Brain microvascular endothelial cell (primary cell): ENCODE results near the gene CASKIN2.

Experiments
- DNase-seq: peaks from one replicate; pipeline ENCODE4 v3.0.0-alpha.2; 2020
- H3K27ac ChIP-seq: fragments of 250-450 bp; sonication (Bioruptor Pico); 2 replicates; pipeline ENCODE4 v1.5.1; 2020; ENCODE audit warnings: mild to moderate bottlenecking, moderate library complexity
- H3K27me3 ChIP-seq: fragments of 250-450 bp; sonication (Bioruptor Pico); replicated peaks from 2 replicates; pipeline ENCODE4 v1.5.1; 2020; ENCODE audit warnings: mild to moderate bottlenecking
- H3K36me3 ChIP-seq: fragments of 250-450 bp; sonication (Bioruptor Pico); replicated peaks from 2 replicates; pipeline ENCODE4 v1.5.1; 2020; ENCODE audit warnings: mild to moderate bottlenecking
- H3K4me3 ChIP-seq: 2 replicates; pipeline ENCODE4 v1.5.1; 2011; ENCODE audit warnings: low read depth, mild to moderate bottlenecking, control low read depth, low read length, moderate library complexity
- in situ Hi-C: cut with HindIII; loops from 2 replicates; pipeline ENCODE4 v1.10.0; 2017; ENCODE audit warnings: low sequenced_read_pairs, low pct_ligation_motif_present
- TF ChIP-seq, protein P1 (sequence below): IDR thresholded peaks from 2 replicates; pipeline ENCODE4 v1.5.1; 2011; ENCODE audit warnings: low read depth, mild to moderate bottlenecking, moderate library complexity, low read length, control low read depth, inconsistent platforms; ENCODE audit errors: missing control alignments

Gene CASKIN2

DNA sequence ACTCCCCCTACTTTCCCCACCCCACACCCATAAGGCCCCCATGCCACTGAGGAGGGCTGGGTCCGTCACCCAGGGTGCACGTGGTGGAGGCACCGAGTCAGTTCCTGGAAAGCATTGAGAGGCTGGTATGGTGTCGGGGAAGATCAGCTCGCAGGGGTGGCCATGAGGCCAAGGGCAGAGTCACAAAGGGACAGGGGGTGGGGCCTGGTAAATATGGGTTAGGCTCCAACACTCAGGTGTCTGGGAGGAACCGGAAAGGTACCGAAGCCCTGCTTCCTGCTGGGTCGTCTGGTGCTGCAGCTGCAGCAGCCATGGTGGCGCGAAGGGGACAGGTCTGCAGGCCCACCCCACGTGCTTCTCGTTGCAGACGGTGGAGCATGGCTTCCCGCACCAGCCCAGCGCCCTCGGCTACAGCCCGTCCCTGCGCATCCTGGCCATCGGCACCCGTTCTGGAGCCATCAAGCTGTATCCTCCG is 40.4 kb upstream of the CASKIN2 start:
- no peaks in the 10 kb centered on the region for H3K27me3 ChIP-seq
- no peak overlapping the region for H3K4me3 ChIP-seq
- H3K36me3 ChIP-seq: no peaks in the 10 kb centered on the region
- DNase-seq: no peak
- TF ChIP-seq, protein P1, sequence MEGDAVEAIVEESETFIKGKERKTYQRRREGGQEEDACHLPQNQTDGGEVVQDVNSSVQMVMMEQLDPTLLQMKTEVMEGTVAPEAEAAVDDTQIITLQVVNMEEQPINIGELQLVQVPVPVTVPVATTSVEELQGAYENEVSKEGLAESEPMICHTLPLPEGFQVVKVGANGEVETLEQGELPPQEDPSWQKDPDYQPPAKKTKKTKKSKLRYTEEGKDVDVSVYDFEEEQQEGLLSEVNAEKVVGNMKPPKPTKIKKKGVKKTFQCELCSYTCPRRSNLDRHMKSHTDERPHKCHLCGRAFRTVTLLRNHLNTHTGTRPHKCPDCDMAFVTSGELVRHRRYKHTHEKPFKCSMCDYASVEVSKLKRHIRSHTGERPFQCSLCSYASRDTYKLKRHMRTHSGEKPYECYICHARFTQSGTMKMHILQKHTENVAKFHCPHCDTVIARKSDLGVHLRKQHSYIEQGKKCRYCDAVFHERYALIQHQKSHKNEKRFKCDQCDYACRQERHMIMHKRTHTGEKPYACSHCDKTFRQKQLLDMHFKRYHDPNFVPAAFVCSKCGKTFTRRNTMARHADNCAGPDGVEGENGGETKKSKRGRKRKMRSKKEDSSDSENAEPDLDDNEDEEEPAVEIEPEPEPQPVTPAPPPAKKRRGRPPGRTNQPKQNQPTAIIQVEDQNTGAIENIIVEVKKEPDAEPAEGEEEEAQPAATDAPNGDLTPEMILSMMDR: no peak
- in situ Hi-C loops: no loop called here
- no peak overlapping the region for H3K27ac ChIP-seq

DNA sequence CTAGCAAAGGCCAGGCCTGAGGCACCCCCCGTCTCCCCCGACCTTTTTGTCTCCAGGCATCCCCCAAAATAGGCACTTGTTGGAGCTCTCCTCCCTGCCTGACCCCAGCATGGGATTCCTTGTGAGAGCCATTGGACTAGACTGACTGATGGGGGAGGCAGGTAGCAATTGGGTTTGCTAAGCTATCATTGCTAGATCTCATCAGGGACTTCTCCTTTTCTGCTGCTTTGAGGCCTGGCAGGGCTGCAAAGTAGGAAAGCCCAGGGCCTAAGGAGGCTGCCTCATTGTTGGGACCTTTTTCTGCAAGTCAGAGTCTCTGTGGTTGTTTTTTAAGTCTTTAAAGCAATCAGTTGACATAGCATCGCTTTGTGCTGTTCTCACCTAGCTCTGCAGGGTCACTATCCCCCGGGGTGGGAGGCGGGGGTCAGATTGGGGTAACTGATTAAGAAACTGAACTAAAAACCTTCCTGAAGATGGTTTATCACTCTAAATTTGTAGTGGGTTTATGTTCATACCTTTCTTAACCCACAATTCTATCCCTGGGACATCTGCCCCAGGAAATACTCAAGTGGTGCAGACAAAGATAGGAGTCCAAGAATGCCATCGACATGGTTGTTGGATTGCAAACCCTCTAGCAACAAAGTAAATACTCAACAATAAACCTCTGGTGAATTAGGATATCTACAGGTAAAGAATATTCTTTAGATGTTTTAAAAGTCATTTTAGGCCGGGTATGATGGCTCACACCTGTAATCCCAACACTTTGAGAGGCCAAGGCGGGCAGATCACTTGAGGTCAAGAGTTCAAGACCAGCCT is 38.2 kb upstream of the CASKIN2 start:
- no peak overlapping the region for H3K27ac ChIP-seq
- TF ChIP-seq, protein P1: no peak
- no peak for DNase-seq
- no peak overlapping the region for H3K4me3 ChIP-seq
- no peaks in the 10 kb centered on the region for H3K36me3 ChIP-seq
- in situ Hi-C loops: no loop called here
- peaks cover 2% of the 10 kb centered on the region for H3K27me3 ChIP-seq

DNA sequence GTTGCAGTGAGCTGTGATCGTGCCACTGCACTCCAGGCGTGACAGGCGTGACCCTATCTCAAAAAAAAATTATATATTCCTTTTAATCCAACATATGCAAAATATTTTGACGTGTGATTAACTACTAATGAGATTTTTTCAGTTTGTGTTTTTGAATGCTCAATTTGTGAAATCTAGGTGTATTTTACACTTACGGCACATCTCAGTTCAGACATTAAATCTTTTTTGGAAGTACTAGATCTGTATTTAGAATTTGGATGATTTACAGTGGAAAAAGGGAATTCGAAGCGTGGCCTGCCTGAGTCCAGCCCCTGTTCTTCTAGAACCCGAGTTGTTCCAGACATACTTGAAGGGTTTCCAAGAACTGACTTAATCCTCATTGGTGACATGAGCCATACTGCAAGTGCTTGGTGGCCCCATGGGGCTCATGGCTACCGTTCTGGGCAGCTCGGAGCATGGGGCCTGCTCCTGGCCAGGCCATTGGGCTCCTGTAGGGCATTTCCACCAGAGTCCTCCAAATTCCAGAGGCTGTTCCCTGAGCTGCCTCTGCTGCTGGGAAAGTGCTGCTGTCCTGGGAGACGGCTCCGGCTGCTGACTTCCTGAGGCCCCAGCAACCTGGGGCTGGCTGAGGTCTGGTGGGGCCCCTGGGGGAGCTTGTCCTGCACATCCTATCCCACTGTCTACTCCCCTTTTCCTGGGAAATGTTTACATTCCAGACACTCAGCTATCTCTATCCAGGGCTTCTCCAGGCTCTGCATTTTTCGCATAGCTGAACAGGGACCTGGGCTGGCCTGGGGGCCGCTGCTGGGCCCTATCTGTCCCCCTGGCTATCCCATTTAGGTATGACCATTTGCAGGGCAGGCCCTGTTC is 37.3 kb upstream of the CASKIN2 start:
- Histone ChIP-seq H3K27ac (no peak overlapping the region), H3K4me3 (no peak overlapping the region), H3K27me3 (peaks cover 2% of the 10 kb centered on the region), H3K36me3 (no peaks in the 10 kb centered on the region)
- DNase-seq: no peak
- in situ Hi-C loops: no loop called here
- TF ChIP-seq, protein P1: no peak

DNA sequence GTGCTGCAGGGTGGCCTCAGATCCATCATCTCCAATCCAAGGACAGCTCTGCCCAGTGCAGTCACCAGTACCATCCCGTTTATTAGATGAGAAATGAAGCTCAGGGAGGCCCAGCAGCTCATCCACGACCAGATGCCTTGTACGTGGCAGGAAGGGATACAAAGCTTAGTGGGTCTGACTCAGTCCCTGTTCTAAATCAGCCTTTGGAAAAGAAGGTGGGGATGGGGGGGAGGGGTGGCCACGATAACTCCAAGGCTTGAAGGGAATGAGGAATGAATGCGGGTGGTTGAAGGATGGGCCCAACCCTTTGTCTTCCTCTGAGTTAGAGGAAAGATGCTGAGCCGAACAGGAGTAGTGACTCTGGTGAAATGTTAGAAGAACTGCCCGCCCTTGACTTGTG is 35.9 kb upstream of the CASKIN2 start:
- in situ Hi-C loops: no loop called here
- no peak overlapping the region for H3K4me3 ChIP-seq
- TF ChIP-seq, protein P1: no peak
- DNase-seq: no peak
- H3K27ac ChIP-seq: no peak overlapping the region
- H3K27me3 ChIP-seq: peaks cover 2% of the 10 kb centered on the region
- no peaks in the 10 kb centered on the region for H3K36me3 ChIP-seq

DNA sequence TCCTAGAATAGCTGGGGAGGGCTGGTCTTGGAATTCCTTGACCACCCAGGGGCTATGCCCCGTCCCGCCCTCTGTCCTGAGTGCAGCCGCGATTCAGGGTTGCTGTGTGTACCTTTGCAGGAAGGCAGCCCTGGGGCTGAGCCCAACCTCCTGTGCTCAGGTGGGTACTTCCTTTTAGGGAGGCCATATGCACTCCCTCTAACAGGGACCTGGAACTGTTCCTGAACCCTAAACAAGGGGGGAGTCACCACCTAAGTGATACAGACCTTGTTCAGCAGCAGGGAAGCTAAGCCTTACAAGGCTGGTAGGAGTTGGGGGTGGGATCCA is 34.8 kb upstream of the CASKIN2 start:
- TF ChIP-seq, protein P1: no peak
- peaks cover 2% of the 10 kb centered on the region for H3K27me3 ChIP-seq
- no peak overlapping the region for H3K4me3 ChIP-seq
- in situ Hi-C loops: no loop called here
- H3K36me3 ChIP-seq: no peaks in the 10 kb centered on the region
- no peak overlapping the region for H3K27ac ChIP-seq
- DNase-seq: no peak
